ENCODE data around the gene DEAF1. TPM values are rescaled to one million over a fixed set of nuclear protein-coding genes. Genes with fewer than 3 reads are reported as not detected.

The DEAF1 gene
- polyA plus RNA-seq, 3 donors = 18.3 to 28.0 (median 18.8) TPM

- WGBS, 3 donors = 74 to 81% (median 77%) methylated on average over 22 to 27 of the region's 27 CpGs
- no peak overlapping the region for H3K27ac ChIP-seq (ENCODE audit: low read depth, low read length)
Observed at GRCh38 chr11:612201-612960, 82.6 kb downstream of the DEAF1 start.

DNA sequence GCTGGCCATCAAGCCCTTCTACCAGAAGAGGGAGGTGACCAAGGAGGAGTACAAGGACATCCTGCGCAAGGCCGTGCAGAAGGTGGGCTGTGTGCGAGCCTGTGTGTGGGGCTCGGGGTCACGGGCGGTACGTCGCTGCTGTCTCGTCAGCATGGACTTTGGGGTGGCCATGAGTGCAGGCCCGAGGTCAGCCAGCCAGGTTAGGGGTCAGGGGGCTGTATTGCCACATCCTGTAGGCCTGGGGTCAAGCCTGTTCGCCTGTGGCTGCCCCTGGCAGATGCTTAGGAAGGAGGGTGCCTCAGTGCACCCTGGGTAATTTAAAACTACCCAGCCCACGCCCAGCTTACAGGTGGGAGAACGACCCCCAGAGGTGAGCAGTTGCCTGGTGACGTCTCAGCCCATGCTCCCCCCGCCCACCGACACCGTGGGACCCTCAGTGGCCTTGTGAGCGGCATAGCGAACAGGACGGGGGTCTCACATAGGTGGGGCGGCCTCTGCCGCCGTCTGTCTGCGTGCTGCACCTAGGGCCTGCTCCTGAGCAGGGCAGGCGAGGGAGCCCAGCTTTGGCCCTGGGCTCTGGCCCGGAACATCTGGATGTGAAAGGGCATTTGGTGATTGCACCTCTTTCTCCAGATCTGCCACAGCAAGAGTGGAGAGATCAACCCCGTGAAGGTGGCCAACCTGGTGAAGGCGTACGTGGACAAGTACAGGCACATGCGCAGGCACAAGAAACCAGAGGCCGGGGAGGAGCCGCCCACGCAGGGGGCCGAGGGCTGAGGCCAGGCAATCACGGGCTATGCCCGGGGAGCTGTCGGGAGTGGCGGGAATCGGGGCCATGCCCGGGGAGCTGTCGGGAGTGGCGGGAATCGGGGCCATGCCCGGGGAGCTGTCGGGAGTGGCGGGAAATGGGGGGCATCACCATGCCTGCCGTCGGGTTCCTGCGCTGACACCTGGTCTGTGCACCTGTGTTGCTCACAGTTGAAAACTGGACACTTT, 83.7 kb downstream of the DEAF1 start:
- WGBS, 3 donors = 84 to 90% (median 88%) methylated on average over 47 to 49 of the region's 49 CpGs
- no peak overlapping the region for H3K27ac ChIP-seq (ENCODE audit: low read depth, low read length)

DNA sequence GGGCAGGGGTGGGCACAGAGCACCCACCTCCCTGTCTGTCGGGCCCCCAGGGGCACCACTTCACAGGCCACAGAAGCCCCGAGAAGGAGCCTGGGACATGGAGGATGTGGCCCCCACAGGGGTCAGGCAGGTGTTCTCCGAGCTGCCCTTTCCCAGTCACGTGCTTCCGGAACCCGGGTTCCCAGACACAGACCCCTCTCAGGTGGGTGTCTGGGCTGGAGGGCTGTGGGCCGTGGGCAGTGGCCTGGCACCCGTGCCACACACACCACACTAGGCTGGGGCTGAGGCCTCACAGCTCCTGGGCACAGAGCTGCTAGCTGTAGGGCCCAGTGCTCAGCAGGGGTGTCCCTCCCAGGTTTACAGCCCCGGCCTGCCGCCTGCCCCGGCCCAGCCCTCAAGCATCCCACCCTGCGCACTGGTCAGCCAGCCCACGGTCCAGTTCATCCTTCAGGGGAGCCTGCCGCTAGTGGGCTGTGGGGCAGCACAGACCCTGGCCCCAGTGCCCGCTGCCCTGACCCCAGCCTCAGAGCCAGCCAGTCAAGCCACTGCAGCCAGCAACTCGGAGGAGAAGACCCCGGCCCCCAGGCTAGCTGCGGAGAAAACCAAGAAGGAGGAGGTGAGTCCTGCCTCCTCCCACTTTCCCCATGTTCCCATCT, 84.7 kb downstream of the DEAF1 start:
- no peak overlapping the region for H3K27ac ChIP-seq (ENCODE audit: low read depth, low read length)
- WGBS, 3 donors = 92 to 97% (median 94%) methylated on average over 18 of the region's 18 CpGs

- WGBS, 3 donors = 92 to 95% (median 94%) methylated on average over 23 to 28 of the region's 28 CpGs
- no peak overlapping the region for H3K27ac ChIP-seq (ENCODE audit: low read depth, low read length)
Observed at GRCh38 chr11:609341-609811, 85.6 kb downstream of the DEAF1 start.

- 62 to 89% (median 74%) methylated on average over 26 to 28 of the region's 28 CpGs for WGBS, 3 donors
- H3K27ac ChIP-seq (ENCODE audit: low read depth, low read length) = no peak overlapping the region
Observed at GRCh38 chr11:608791-609251, 86.2 kb downstream of the DEAF1 start.

DNA sequence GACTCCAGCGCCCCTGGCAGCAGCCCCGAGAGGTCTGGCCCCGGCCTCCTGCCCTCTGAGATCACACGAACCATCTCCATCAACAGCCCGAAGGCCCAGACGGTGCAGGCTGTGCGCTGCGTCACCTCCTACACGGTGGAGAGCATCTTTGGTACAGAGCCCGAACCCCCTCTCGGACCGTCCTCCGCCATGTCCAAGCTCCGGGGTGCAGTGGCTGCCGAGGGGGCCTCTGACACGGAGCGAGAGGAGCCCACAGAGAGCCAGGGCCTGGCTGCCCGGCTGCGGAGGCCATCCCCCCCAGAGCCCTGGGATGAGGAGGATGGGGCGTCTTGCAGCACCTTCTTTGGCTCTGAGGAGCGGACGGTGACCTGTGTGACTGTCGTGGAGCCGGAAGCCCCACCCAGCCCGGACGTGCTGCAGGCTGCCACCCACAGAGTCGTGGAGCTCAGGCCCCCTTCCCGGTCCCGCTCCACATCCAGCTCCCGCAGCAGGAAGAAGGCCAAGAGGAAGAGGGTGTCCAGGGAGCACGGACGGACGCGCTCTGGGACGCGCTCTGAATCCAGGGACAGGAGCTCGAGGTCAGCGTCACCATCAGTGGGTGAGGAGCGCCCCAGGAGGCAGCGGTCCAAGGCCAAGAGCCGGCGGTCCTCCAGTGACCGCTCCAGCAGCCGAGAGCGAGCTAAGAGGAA, 86.9 kb downstream of the DEAF1 start:
- WGBS, 3 donors = 85 to 90% (median 86%) methylated on average over 41 to 45 of the region's 45 CpGs
- H3K27ac ChIP-seq (ENCODE audit: low read depth, low read length) = no peak overlapping the region

GRCh38 chr11:607020-607780, 87.8 kb downstream of the DEAF1 start:
- H3K27ac ChIP-seq (ENCODE audit: low read depth, low read length) = no peak overlapping the region
- 86 to 96% (median 93%) methylated on average over 35 of the region's 35 CpGs for WGBS, 3 donors

GRCh38 chr11:606245-606644, 88.8 kb downstream of the DEAF1 start:
- 72 to 77% (median 75%) methylated on average over 9 to 19 of the region's 19 CpGs for WGBS, 3 donors
- H3K27ac ChIP-seq (ENCODE audit: low read depth, low read length) = no peak overlapping the region

- no peak overlapping the region for H3K27ac ChIP-seq (ENCODE audit: low read depth, low read length)
- 92 to 94% (median 93%) methylated on average over 32 to 33 of the region's 33 CpGs for WGBS, 3 donors
Observed at GRCh38 chr11:605286-606129, 89.5 kb downstream of the DEAF1 start.

DNA sequence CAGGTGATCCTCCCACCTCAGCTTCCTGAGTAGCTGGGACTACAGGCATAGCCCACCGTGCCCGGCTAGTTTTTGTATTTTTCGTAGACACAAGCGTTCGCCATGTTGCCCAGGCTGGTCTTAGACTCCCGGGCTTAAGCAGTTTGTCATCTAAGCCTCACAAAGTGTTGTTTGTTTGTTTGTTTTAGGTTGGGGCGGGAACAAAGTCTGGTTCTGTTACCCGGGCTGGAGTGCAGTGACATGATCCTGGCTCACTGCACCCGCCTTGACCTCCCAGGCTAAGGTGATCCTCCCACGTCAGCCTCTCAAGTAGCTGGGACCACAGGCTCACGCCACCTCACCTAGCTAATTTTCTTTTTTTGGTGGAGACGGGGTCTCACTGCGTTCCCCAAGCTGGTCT, 91.9 kb downstream of the DEAF1 start:
- WGBS, 3 donors = 92 to 96% (median 95%) methylated on average over 13 of the region's 13 CpGs
- H3K27ac ChIP-seq (ENCODE audit: low read depth, low read length) = no peak overlapping the region

- H3K27ac ChIP-seq (ENCODE audit: low read depth, low read length) = no peak overlapping the region
- 92 to 94% (median 93%) methylated on average over 23 of the region's 23 CpGs for WGBS, 3 donors
Observed at GRCh38 chr11:601573-602245, 93.3 kb downstream of the DEAF1 start.

GRCh38 chr11:598005-598680, 96.9 kb downstream of the DEAF1 start:
- 89 to 95% (median 92%) methylated on average over 27 to 30 of the region's 30 CpGs for WGBS, 3 donors
- no peak overlapping the region for H3K27ac ChIP-seq (ENCODE audit: low read depth, low read length)

DNA sequence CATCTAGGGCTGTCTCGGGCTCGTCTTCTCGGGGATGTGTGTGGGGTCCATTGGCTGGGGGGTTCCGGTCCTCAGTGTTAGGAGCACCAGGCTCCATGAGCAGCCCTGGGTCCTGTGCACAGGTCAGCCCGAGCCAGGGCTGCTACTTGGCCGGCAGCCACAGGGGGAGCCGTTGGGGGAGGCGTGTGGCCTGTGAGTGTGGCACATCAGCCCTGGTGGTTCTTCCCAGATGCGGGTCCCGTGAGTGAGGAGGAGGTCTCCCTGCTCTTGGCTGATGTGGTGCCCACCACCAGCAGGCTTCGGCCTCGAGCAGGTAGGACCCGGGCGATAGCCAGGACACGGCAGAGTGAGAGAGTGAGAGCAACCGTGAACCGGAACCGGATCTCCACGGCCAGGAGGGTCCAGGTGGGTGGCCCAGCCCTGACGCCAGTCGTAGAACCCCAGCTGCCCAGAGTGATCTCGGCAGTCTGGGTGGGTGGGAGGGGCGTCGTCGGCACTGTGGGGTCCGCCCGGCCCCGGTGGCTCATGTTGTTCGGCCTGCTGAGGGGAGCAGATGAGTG, 97.8 kb downstream of the DEAF1 start:
- 88 to 90% (median 89%) methylated on average over 24 to 29 of the region's 29 CpGs for WGBS, 3 donors
- H3K27ac ChIP-seq (ENCODE audit: low read depth, low read length) = no peak overlapping the region

DNA sequence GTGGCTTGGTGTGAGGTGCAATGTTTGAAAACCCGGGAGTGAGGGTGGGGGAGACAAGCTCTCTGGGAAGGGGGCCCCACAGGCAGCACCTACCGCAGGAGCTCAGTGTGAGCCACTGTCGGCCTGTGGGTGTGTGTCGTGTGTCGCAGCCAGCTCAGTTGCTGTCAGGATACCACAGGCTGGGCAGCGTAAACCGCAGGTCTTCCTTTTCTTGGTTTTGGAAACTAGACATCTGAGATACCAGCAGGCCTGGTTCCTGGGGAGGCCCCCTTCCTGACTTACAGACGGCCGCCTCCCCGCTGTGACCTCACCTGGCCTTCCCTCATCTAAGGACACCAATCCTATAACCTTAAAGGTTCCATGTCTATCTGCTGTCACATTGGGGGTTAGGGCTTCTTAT, 98.6 kb downstream of the DEAF1 start:
- H3K27ac ChIP-seq (ENCODE audit: low read depth, low read length) = no peak overlapping the region
- 78 to 92% (median 82%) methylated on average over 10 of the region's 10 CpGs for WGBS, 3 donors

DNA sequence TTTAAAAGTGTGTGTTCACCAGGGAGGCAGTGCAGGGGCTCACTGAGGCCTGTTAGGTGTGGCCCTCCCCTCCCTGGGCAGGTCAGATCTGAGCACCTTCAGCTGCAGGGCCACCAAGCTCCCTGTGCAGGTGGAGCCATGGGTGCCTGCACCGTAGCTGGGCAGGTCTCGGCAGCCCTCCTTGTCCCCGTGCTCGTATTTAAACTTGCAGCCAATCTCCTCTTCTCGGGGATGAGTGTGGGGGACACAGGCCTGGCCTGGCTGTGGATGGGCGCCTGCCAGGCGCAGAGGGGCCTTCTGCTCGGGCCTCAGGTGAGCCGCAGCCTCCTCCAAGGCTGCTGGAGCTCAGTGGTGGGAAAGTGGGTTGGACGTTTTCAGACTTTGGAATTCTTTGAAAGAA, 99.6 kb downstream of the DEAF1 start:
- WGBS, 3 donors = 92 to 94% (median 92%) methylated on average over 10 of the region's 10 CpGs

More for the DNA sequence above, 99.6 kb downstream of the DEAF1 start:
- no peak overlapping the region for H3K27ac ChIP-seq (ENCODE audit: low read depth, low read length)
